ENCODE measurements around the gene BLOC1S4.

The BLOC1S4 gene

GRCh38 chr4:6733358-6734164 lies 17.6 kb downstream of the BLOC1S4 start:
- H4K8ac ChIP-seq (ENCODE audit: low read depth, low read length): peak overlapping the region; percentile 31
- H3K4ac ChIP-seq (ENCODE audit: low read length): no peak overlapping the region
- no CpG with 5 or more reads among the region's 27 CpGs for WGBS, 2 donors (ENCODE audit: extremely low coverage in 2 of 2, insufficient read length in 2 of 2, insufficient replicate concordance in 1 of 2)
- peak overlapping the region; percentile 40 for H3K23ac ChIP-seq (ENCODE audit: low read depth, low read length, poor library complexity)
- no peaks in the 10 kb centered on the region for H3K79me1 ChIP-seq (ENCODE audit: low read depth, low read length)
- no peak overlapping the region for H3K9ac ChIP-seq (ENCODE audit: low read depth, low read length, poor library complexity)
- peak overlapping the region; percentile 64 for H2BK15ac ChIP-seq (ENCODE audit: low read length)
- peak overlapping the region; percentile 51 for H2BK12ac ChIP-seq (ENCODE audit: low read length)
- H3K27ac ChIP-seq (replicated peaks; ENCODE audit: low read length): no peak overlapping the region
- H3K14ac ChIP-seq (ENCODE audit: low read length): peak overlapping the region; percentile 49
- H3K9me3 ChIP-seq (replicated peaks in 1 of 2; ENCODE audit: control insufficient read depth in 2 of 2, insufficient read depth in 1 of 2, low read depth in 1 of 2, low read length in 2 of 2): no peaks in the 10 kb centered on the region
- H3K4me2 ChIP-seq (ENCODE audit: insufficient read depth, low read length, poor library complexity, severe bottlenecking): no peak overlapping the region
- H3K4me1 ChIP-seq (ENCODE audit: control insufficient read depth in 2 of 2, insufficient read depth in 1 of 2, low read depth in 1 of 2, low read length in 2 of 2): peaks cover 0 to 8% of the 10 kb centered on the region in 2 donors
- H3K18ac ChIP-seq (ENCODE audit: low read length): peak overlapping the region; percentile 53
- H2BK120ac ChIP-seq (ENCODE audit: low read depth, low read length): peak overlapping the region; percentile 26
- peaks cover 0 to 3% (median 0%) of the 10 kb centered on the region in 3 experiments for H3K27me3 ChIP-seq (ENCODE audit: control insufficient read depth in 3 of 3, insufficient read depth in 3 of 3, low read depth in 1 of 3, low read length in 3 of 3)
- no peaks in the 10 kb centered on the region for H3K36me3 ChIP-seq (replicated peaks in 1 of 2; ENCODE audit: control insufficient read depth in 2 of 2, insufficient read depth in 2 of 2, low read length in 2 of 2)
- peak overlapping the region; percentile 84 for H2AK5ac ChIP-seq (ENCODE audit: low read depth, low read length)
- no peak overlapping the region for H3K4me3 ChIP-seq (ENCODE audit: low read length in 2 of 2)
- DNase-seq (ENCODE audit: low spot score): no peak
- no peak overlapping the region for H4K91ac ChIP-seq (ENCODE audit: low read depth, low read length, poor library complexity)
- no peak overlapping the region for H2AFZ ChIP-seq (ENCODE audit: low read length)
- no peak overlapping the region for H2BK5ac ChIP-seq (ENCODE audit: low read length)

GRCh38 chr4:6734165-6734786 lies 18.3 kb downstream of the BLOC1S4 start:
- Histone ChIP-seq H3K27me3 (ENCODE audit: control insufficient read depth in 3 of 3, insufficient read depth in 3 of 3, low read depth in 1 of 3, low read length in 3 of 3) (peaks cover 0 to 3% (median 0%) of the 10 kb centered on the region in 3 experiments), H4K91ac (ENCODE audit: low read depth, low read length, poor library complexity) (no peak overlapping the region), H3K79me1 (ENCODE audit: low read depth, low read length) (no peaks in the 10 kb centered on the region), H3K4me2 (ENCODE audit: insufficient read depth, low read length, poor library complexity, severe bottlenecking) (no peak overlapping the region), H2BK12ac (ENCODE audit: low read length) (peak overlapping the region; percentile 51), H4K8ac (ENCODE audit: low read depth, low read length) (peak overlapping the region; percentile 31), H2BK120ac (ENCODE audit: low read depth, low read length) (no peak overlapping the region), H3K23ac (ENCODE audit: low read depth, low read length, poor library complexity) (peak overlapping the region; percentile 10), H3K36me3 (replicated peaks in 1 of 2; ENCODE audit: control insufficient read depth in 2 of 2, insufficient read depth in 2 of 2, low read length in 2 of 2) (no peaks in the 10 kb centered on the region), H3K9ac (ENCODE audit: low read depth, low read length, poor library complexity) (no peak overlapping the region), H3K4me1 (ENCODE audit: control insufficient read depth in 2 of 2, insufficient read depth in 1 of 2, low read depth in 1 of 2, low read length in 2 of 2) (peaks cover 0 to 6% of the 10 kb centered on the region in 2 donors), H2BK5ac (ENCODE audit: low read length) (no peak overlapping the region), H2BK15ac (ENCODE audit: low read length) (peak overlapping the region; percentile 64), H3K27ac (replicated peaks; ENCODE audit: low read length) (no peak overlapping the region), H3K14ac (ENCODE audit: low read length) (peak overlapping the region; percentile 49), H3K4me3 (ENCODE audit: low read length in 2 of 2) (no peak overlapping the region), H3K9me3 (replicated peaks in 1 of 2; ENCODE audit: control insufficient read depth in 2 of 2, insufficient read depth in 1 of 2, low read depth in 1 of 2, low read length in 2 of 2) (no peaks in the 10 kb centered on the region), H2AFZ (ENCODE audit: low read length) (no peak overlapping the region), H3K18ac (ENCODE audit: low read length) (peak overlapping the region; percentile 53), H3K4ac (ENCODE audit: low read length) (no peak overlapping the region), H2AK5ac (ENCODE audit: low read depth, low read length) (peak overlapping the region; percentile 84)
- WGBS, 2 donors (ENCODE audit: extremely low coverage in 2 of 2, insufficient read length in 2 of 2, insufficient replicate concordance in 1 of 2): no CpG with 5 or more reads among the region's 16 CpGs
- no peak for DNase-seq (ENCODE audit: low spot score)

GRCh38 chr4:6739920-6740319 lies 23.9 kb downstream of the BLOC1S4 start:
- Histone ChIP-seq H2BK5ac (ENCODE audit: low read length) (no peak overlapping the region), H2AFZ (ENCODE audit: low read length) (no peak overlapping the region), H3K14ac (ENCODE audit: low read length) (no peak overlapping the region), H3K4me2 (ENCODE audit: insufficient read depth, low read length, poor library complexity, severe bottlenecking) (no peak overlapping the region), H2BK15ac (ENCODE audit: low read length) (no peak overlapping the region), H3K36me3 (replicated peaks in 1 of 2; ENCODE audit: control insufficient read depth in 2 of 2, insufficient read depth in 2 of 2, low read length in 2 of 2) (no peaks in the 10 kb centered on the region), H3K4me3 (ENCODE audit: low read length in 2 of 2) (no peak overlapping the region), H3K23ac (ENCODE audit: low read depth, low read length, poor library complexity) (no peak overlapping the region), H3K9me3 (replicated peaks in 1 of 2; ENCODE audit: control insufficient read depth in 2 of 2, insufficient read depth in 1 of 2, low read depth in 1 of 2, low read length in 2 of 2) (no peaks in the 10 kb centered on the region), H2AK5ac (ENCODE audit: low read depth, low read length) (no peak overlapping the region), H3K18ac (ENCODE audit: low read length) (no peak overlapping the region), H2BK120ac (ENCODE audit: low read depth, low read length) (no peak overlapping the region), H2BK12ac (ENCODE audit: low read length) (no peak overlapping the region), H3K27ac (replicated peaks; ENCODE audit: low read length) (no peak overlapping the region), H4K91ac (ENCODE audit: low read depth, low read length, poor library complexity) (no peak overlapping the region), H3K4me1 (ENCODE audit: control insufficient read depth in 2 of 2, insufficient read depth in 1 of 2, low read depth in 1 of 2, low read length in 2 of 2) (no peaks in the 10 kb centered on the region), H4K8ac (ENCODE audit: low read depth, low read length) (no peak overlapping the region), H3K4ac (ENCODE audit: low read length) (no peak overlapping the region), H3K9ac (ENCODE audit: low read depth, low read length, poor library complexity) (no peak overlapping the region), H3K79me1 (ENCODE audit: low read depth, low read length) (no peaks in the 10 kb centered on the region), H3K27me3 (ENCODE audit: control insufficient read depth in 3 of 3, insufficient read depth in 3 of 3, low read depth in 1 of 3, low read length in 3 of 3) (no peaks in the 10 kb centered on the region)
- no CpG with 5 or more reads among the region's 4 CpGs for WGBS, 2 donors (ENCODE audit: extremely low coverage in 2 of 2, insufficient read length in 2 of 2, insufficient replicate concordance in 1 of 2)
- no peak for DNase-seq (ENCODE audit: low spot score)

- Histone ChIP-seq H2AK5ac (ENCODE audit: low read depth, low read length) (no peak overlapping the region), H2BK15ac (ENCODE audit: low read length) (no peak overlapping the region), H4K8ac (ENCODE audit: low read depth, low read length) (no peak overlapping the region), H2BK5ac (ENCODE audit: low read length) (no peak overlapping the region), H3K27ac (replicated peaks; ENCODE audit: low read length) (no peak overlapping the region), H2BK12ac (ENCODE audit: low read length) (no peak overlapping the region), H3K4me2 (ENCODE audit: insufficient read depth, low read length, poor library complexity, severe bottlenecking) (no peak overlapping the region), H2BK120ac (ENCODE audit: low read depth, low read length) (no peak overlapping the region), H3K79me1 (ENCODE audit: low read depth, low read length) (no peaks in the 10 kb centered on the region), H3K9ac (ENCODE audit: low read depth, low read length, poor library complexity) (no peak overlapping the region), H3K4ac (ENCODE audit: low read length) (peak overlapping the region; percentile 13), H3K23ac (ENCODE audit: low read depth, low read length, poor library complexity) (no peak overlapping the region), H3K4me3 (ENCODE audit: low read length in 2 of 2) (no peak overlapping the region), H3K18ac (ENCODE audit: low read length) (no peak overlapping the region), H3K4me1 (ENCODE audit: control insufficient read depth in 2 of 2, insufficient read depth in 1 of 2, low read depth in 1 of 2, low read length in 2 of 2) (no peaks in the 10 kb centered on the region), H3K9me3 (replicated peaks in 1 of 2; ENCODE audit: control insufficient read depth in 2 of 2, insufficient read depth in 1 of 2, low read depth in 1 of 2, low read length in 2 of 2) (no peaks in the 10 kb centered on the region), H3K27me3 (ENCODE audit: control insufficient read depth in 3 of 3, insufficient read depth in 3 of 3, low read depth in 1 of 3, low read length in 3 of 3) (no peaks in the 10 kb centered on the region), H2AFZ (ENCODE audit: low read length) (no peak overlapping the region), H4K91ac (ENCODE audit: low read depth, low read length, poor library complexity) (no peak overlapping the region), H3K14ac (ENCODE audit: low read length) (no peak overlapping the region), H3K36me3 (replicated peaks in 1 of 2; ENCODE audit: control insufficient read depth in 2 of 2, insufficient read depth in 2 of 2, low read length in 2 of 2) (no peaks in the 10 kb centered on the region)
- no peak for DNase-seq (ENCODE audit: low spot score)
- no CpG with 5 or more reads among the region's 8 CpGs for WGBS, 2 donors (ENCODE audit: extremely low coverage in 2 of 2, insufficient read length in 2 of 2, insufficient replicate concordance in 1 of 2)
These were observed 24.4 kb downstream of the BLOC1S4 start for GRCh38 chr4:6740347-6740746.

All from neuronal stem cell (in vitro differentiated cells).